ENCODE measurements around the gene TNFRSF19. TPM values are rescaled to one million over a fixed set of nuclear protein-coding genes. Genes with fewer than 3 reads are reported as not detected.
"Not testable (repeated sequence)": the region's sequence is repeated elsewhere in the genome, so short reads cannot be mapped to it uniquely, and the experiment has no call there.

Gene TNFRSF19
- polyA plus RNA-seq, 5 donors: 64.8 to 106 (median 87.2) TPM

- DNase-seq: no peak
These were observed 6.9 kb upstream of the TNFRSF19 start for GRCh38 chr13:23563085-23563845.

GRCh38 chr13:23567906-23568460 lies 2.2 kb upstream of the TNFRSF19 start:
- no peak for DNase-seq

- no peak for DNase-seq
These were observed 706 bp downstream of the TNFRSF19 start for GRCh38 chr13:23570921-23571315.

GRCh38 chr13:23571431-23571830 lies 1.2 kb downstream of the TNFRSF19 start:
- no peak for DNase-seq

GRCh38 chr13:23572836-23573235 lies 2.6 kb downstream of the TNFRSF19 start:
- no peak for DNase-seq

GRCh38 chr13:23574421-23575145 lies 4.4 kb downstream of the TNFRSF19 start:
- DNase-seq: no peak

DNA sequence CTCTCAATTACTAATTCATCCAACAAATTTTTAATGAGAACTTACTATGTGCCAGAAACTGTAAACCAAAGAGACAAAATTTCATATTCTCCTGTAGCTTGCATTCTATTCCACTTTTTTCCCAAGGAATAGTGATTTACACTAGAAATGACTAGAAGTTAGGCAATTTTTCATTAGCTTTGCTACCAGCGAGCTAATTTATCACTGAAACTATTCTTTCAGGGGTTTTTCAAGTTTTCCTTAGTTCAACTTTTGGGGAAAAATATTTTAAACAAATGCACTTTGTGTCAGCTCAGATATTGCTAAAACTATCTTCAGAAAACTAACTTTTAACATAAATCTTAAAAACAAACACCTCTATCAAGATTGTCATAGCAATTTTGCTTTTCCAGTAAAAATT lies 5.4 kb downstream of the TNFRSF19 start:
- no peak for DNase-seq

GRCh38 chr13:23578411-23579071 lies 8.3 kb downstream of the TNFRSF19 start:
- DNase-seq: peak; percentile 65 to 68

DNA sequence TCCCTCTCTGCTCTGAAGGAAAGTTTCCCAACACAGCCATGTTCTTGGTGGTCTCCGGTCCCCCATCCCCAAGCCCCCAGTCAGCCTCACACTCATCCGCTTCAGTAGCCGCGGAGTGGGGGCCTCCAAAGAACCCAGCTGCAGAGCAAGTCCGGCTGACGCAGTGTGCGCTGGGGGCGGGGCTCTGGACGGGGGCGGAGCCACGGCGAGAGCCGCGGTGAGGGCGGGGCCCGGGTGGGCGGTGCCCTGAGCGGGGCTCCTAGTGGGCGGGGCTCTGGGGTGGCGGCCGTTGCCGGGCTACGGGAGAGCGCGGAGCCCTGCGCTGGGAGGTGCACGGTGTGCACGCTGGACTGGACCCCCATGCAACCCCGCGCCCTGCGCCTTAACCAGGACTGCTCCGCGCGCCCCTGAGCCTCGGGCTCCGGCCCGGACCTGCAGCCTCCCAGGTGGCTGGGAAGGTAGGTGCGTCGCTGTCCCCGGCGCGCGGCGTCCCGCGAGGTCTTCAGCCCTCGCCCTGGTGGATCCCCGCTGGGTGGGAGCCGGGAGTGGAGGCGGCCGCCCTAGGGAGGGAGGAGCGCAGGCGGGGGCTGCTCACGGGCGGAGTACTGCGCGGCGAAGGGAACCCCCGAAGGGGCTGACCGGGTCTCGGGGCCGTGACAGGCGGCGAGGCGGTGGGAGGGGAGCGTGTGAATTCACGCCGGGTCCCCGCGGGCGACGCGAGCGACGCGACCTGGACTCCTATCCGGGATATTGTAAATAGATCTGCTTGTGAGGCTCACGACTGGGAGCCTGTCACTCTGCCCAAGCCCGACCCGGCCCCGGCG lies 9.1 kb downstream of the TNFRSF19 start:
- peak; percentile 94 to 96 for DNase-seq

DNA sequence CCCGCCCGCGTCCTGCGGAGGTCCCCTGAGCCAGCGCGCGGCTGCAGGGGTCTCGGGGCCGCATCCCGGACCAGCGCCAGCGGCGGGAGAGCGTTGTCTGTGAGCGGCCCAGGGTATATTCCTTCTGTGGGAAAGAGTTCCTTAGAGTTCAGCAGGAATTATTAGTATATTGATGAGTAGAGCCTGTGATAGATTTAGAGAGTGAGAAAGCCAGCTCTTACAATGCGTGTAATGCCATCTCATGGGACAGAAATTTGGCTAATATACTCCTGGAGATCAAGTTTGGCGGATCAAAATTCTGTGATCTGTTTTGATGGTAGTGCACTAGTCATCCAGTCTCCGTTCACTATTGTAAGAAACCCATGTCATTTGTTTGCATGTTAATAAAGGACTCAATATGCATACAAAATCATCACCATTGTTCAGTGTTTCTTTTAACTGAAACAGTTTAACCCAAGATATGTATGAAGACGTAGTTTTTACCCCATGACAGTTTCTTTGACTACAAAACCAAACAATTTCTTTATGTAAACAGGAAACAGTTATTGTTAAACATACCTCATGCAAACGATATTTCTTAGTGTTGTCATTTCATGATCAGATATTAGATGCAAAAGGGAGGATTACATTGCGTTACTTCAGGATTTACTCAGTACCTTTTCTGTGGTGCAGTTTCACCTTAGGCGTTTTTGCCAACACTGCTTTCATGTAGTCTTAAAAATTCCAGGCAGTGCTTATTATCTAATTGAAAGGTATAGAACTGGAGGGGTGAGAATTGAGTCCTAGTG lies 9.9 kb downstream of the TNFRSF19 start:
- DNase-seq: no peak

DNA sequence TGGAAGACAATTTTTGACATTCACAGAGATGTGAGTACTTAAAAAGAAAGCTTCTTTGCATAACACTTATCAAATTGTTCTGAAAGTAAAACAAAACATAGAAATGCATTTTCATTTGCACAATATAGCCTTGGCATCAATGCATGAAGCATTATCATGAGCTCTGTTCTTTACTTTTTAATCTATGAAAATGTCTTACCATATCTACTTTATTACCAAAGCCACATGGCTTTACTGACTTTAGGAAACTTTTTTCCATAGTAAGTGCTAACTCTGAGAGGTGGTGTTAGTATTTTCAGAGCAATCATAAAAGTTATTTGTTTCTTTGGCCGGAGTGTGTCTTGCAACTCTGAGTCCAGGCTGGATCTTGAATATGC lies 10.5 kb downstream of the TNFRSF19 start:
- DNase-seq: no peak

- no peak for DNase-seq
These were observed 13.3 kb downstream of the TNFRSF19 start for GRCh38 chr13:23583491-23583890.

DNA sequence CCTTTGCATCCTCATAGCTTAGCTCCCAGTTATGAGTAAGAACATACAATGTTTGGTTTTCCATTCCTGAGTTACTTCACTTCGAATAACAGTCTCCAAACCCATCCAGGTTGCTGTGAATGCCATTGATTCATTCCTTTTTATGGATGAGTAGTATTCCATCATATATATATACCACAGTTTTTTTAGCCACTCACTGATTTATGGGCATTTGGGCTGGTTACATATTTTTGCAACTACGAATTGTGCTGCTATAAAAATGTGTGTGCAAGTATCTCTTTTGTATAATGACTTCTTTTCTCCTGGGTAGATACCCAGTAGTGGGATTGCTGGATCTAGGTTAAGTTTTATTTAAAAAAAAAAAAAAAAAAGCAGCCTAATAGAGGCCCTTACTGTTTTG lies 14.1 kb downstream of the TNFRSF19 start:
- no peak for DNase-seq

- no peak for DNase-seq
These were observed 16.1 kb downstream of the TNFRSF19 start for GRCh38 chr13:23586336-23586735.

GRCh38 chr13:23588666-23589065 lies 18.5 kb downstream of the TNFRSF19 start:
- no peak for DNase-seq

GRCh38 chr13:23592596-23592995 lies 22.4 kb downstream of the TNFRSF19 start:
- DNase-seq: no peak

DNA sequence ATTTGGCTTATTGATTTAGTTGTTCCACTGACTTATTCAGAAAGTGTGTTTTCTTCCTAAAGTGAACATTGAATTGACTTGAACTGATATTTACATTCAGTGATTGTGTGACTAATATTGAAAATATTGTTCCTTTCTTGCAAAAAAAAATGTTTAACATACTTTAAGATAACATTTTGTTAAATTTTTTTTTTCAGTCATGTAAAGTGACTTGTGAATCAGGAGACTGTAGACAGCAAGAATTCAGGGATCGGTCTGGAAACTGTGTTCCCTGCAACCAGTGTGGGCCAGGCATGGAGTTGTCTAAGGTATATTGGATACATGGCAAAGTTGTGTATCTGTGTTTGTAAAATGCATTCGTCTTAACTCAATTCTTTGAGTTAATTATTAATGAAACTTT lies 22.9 kb downstream of the TNFRSF19 start:
- no peak for DNase-seq

- DNase-seq: not testable (repeated sequence)
These were observed 24.1 kb downstream of the TNFRSF19 start for GRCh38 chr13:23594290-23594689.

- DNase-seq: no peak
These were observed 28.2 kb downstream of the TNFRSF19 start for GRCh38 chr13:23598369-23598768.

DNA sequence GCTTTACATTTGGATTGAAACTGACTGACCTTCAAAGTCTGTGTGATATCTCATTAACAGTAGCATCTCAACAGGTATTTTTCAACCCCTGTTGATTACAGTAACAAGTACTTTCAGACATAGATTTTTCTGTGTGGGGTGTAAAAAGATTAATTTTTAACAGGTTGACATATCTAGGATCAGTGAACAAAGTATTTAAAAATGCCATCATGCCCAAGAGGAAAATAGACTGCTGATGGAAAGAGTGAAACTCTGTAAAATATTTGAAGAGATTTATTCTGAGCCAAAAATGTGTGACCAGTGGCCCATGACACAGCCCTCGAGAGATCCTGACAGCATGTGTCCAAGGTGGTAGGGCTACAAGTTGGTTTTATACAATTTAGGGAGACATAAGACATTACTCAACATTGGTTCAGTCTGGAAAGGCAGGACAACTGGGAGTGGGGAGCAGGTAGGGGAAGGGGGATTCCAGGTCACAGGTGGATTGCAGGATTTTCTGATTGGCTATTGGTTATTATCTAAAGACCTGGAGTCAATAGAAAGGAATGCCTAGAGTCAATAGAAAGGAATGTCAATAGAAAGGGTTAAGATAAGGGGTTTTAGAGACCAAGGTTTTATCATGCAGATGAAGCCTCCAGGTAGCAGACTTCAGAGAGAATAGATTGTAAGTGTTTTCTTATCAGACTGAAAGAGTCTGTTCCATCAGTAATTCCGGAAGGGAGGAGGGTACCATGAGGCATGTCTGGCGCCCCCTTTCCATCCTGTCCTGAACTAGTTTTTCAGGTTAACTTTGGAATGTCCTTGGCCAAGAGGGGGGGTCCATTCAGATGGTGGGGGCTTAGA lies 29.1 kb downstream of the TNFRSF19 start:
- no peak for DNase-seq
